Measurements from ENCODE around the gene SAP30BP.
A peak's percentile ranks its signal among the peaks of the same experiment; 100 is the strongest.

SAP30BP gene

GRCh38 chr17:75666959-75667790 lies at the start of gene SAP30BP, which contains the start of gene RECQL5:
Gene SAP30BP (plus strand): TSS chr17:75667338. CDS start chr17:75667373, 35 bp downstream.
Gene RECQL5 (minus strand): TSS chr17:75667154. CDS start chr17:75666557, 597 bp downstream.
- peak; percentile 98 for DNase-seq

- DNase-seq: no peak
Measured at GRCh38 chr17:75617675-75618074, 49.5 kb upstream of the SAP30BP start.

- peak; percentile 24 for DNase-seq
Measured at GRCh38 chr17:75619506-75620431, 47.4 kb upstream of the SAP30BP start.

GRCh38 chr17:75621489-75621888 lies 45.6 kb upstream of the SAP30BP start:
- DNase-seq: no peak

GRCh38 chr17:75622076-75622475 lies 45.1 kb upstream of the SAP30BP start:
- no peak for DNase-seq

- no peak for DNase-seq
Measured at GRCh38 chr17:75622771-75623273, 44.3 kb upstream of the SAP30BP start.

GRCh38 chr17:75623386-75623785 lies 43.8 kb upstream of the SAP30BP start:
- no peak for DNase-seq

GRCh38 chr17:75624021-75624420 lies 43.1 kb upstream of the SAP30BP start:
- DNase-seq: no peak

GRCh38 chr17:75624714-75625345 lies 42.3 kb upstream of the SAP30BP start:
- no peak for DNase-seq

- DNase-seq: no peak
Measured at GRCh38 chr17:75625813-75626486, 41.2 kb upstream of the SAP30BP start.

GRCh38 chr17:75626496-75627038 lies 40.6 kb upstream of the SAP30BP start:
- no peak for DNase-seq

GRCh38 chr17:75627094-75627493 lies 40.0 kb upstream of the SAP30BP start:
- no peak for DNase-seq

- DNase-seq: no peak
Measured at GRCh38 chr17:75628425-75628824, 38.7 kb upstream of the SAP30BP start.

- DNase-seq: no peak
Measured at GRCh38 chr17:75629157-75629556, 38.0 kb upstream of the SAP30BP start.

GRCh38 chr17:75630071-75630917 lies 36.8 kb upstream of the SAP30BP start:
- no peak for DNase-seq

- DNase-seq: no peak
Measured at GRCh38 chr17:75631353-75631752, 35.8 kb upstream of the SAP30BP start.

GRCh38 chr17:75632428-75632827 lies 34.7 kb upstream of the SAP30BP start:
- no peak for DNase-seq

GRCh38 chr17:75632863-75633485 lies 34.2 kb upstream of the SAP30BP start, which contains the start of gene SMIM5:
Gene SMIM5 (plus strand): TSS chr17:75633434. CDS start chr17:75640202, 6,768 bp downstream.
- peak; percentile 66 for DNase-seq

GRCh38 chr17:75633486-75634375 lies 33.4 kb upstream of the SAP30BP start:
- peak; percentile 83 for DNase-seq
